Left lung (tissue), 10 donors: Measurements from ENCODE around the gene SEC14L6. TPM values are rescaled to one million over a fixed set of nuclear protein-coding genes. Genes with fewer than 3 reads are reported as not detected.

Experiments
- ATAC-seq: fragments of 200-7000 bp; cut with Tn5 transposase; one replicate; pipeline ENCODE4 v1.9.1; 2020; ENCODE audit warnings: moderate library complexity
- DNase-seq, 4 donors: peaks; one replicate each; pipeline ENCODE4 v3.0.0-alpha.2; 2013 to 2020
- H3K27ac ChIP-seq, 2 donors: fragments of 200-600 bp; sonication (generic) in 1 of 2; one replicate each; pipeline versions ENCODE4 v1.5.0 to v1.8.0; 2020 to 2021
- H3K27me3 ChIP-seq, 2 donors: fragments of 200-600 bp; sonication (generic) in 1 of 2; one replicate each; pipeline versions ENCODE4 v1.5.0 to v1.8.0; 2020 to 2021
- H3K36me3 ChIP-seq, 2 donors: fragments of 200-600 bp; sonication (generic) in 1 of 2; one replicate each; pipeline versions ENCODE4 v1.5.0 to v1.8.0; 2020 to 2021
- H3K4me1 ChIP-seq, 2 donors: fragments of 200-600 bp; one replicate each; pipeline ENCODE4 v1.8.0; 2021
- H3K4me3 ChIP-seq, 2 donors: fragments of 200-600 bp; sonication (generic) in 1 of 2; one replicate each; pipeline versions ENCODE4 v1.5.0 to v1.8.0; 2020 to 2021; ENCODE audit warnings: mild to moderate bottlenecking in 1 of 2
- H3K9me3 ChIP-seq, 2 donors: fragments of 200-600 bp; sonication (generic) in 1 of 2; one replicate each; pipeline versions ENCODE4 v1.5.0 to v1.8.0; 2020 to 2021
- CTCF ChIP-seq, 2 donors: fragments of 200-600 bp; sonication (generic) in 1 of 2; IDR thresholded peaks; one replicate each; pipeline versions ENCODE4 v1.5.0 to v1.8.0; 2021; ENCODE audit warnings: antibody characterized with exemption in 2 of 2
- intact Hi-C, 2 donors: fragments of 100-400 bp; cut with DNase I; formaldehyde crosslinking; loops; one replicate each; pipeline versions ENCODE4 v1.11.2 to v1.14.2; 2022
- polyA plus RNA-seq, 6 donors: library from polyadenylated mRNA; unstranded; fragments of 120-200 nt; gene quantifications; one replicate each; pipeline ENCODE4 v1.2.1, GENCODE V29; 2013; ENCODE audit not compliant: insufficient read length in 6 of 6
- total RNA-seq, 2 donors: library from RNA; stranded (reverse); fragmentation: NEBNext Ultra II Directional; extraction: Animal tissue kit (Norgen Biotek cat#: 25700); gene quantifications; one replicate each; pipeline ENCODE4 v1.2.1, GENCODE V29; 2021
- donor health status: DM: no; HTN: yes; CAD: no.
- donor health status: DM: no; HTN: no; CAD: no.

SEC14L6 gene
- total and polyA plus RNA-seq, 8 donors = 2.0 to 9.1 (median 3.0) TPM

- H3K36me3 ChIP-seq = peaks cover 0 to 82% of the 10 kb centered on the region in 2 donors
- no peaks in the 10 kb centered on the region for H3K9me3 ChIP-seq
- no peak overlapping the region for H3K4me3 ChIP-seq
- intact Hi-C loops = no loop called here
- H3K4me1 ChIP-seq = peaks cover 8 to 16% of the 10 kb centered on the region in 2 donors
- no peaks in the 10 kb centered on the region for H3K27me3 ChIP-seq
- ATAC-seq (no peak), DNase-seq (no peak)
- no peak for TF ChIP-seq CTCF (IDR thresholded peaks at IDR 0.05)
- no peak overlapping the region for H3K27ac ChIP-seq
Observed at GRCh38 chr22:30586414-30586813, 39.9 kb upstream of the SEC14L6 start.

GRCh38 chr22:30584441-30584840 lies 37.9 kb upstream of the SEC14L6 start:
- no peak overlapping the region for H3K4me3 ChIP-seq
- TF ChIP-seq CTCF (IDR thresholded peaks at IDR 0.05) = no peak
- H3K27ac ChIP-seq = no peak overlapping the region
- ATAC-seq (no peak), DNase-seq (no peak)
- no peaks in the 10 kb centered on the region for H3K9me3 ChIP-seq
- H3K27me3 ChIP-seq = no peaks in the 10 kb centered on the region
- peaks cover 5 to 100% of the 10 kb centered on the region in 2 donors for H3K36me3 ChIP-seq
- H3K4me1 ChIP-seq = no peaks in the 10 kb centered on the region
- intact Hi-C loops = no loop called here

- TF ChIP-seq CTCF (IDR thresholded peaks at IDR 0.05) = no peak
Observed at GRCh38 chr22:30582788-30583545, 36.4 kb upstream of the SEC14L6 start.

DNA sequence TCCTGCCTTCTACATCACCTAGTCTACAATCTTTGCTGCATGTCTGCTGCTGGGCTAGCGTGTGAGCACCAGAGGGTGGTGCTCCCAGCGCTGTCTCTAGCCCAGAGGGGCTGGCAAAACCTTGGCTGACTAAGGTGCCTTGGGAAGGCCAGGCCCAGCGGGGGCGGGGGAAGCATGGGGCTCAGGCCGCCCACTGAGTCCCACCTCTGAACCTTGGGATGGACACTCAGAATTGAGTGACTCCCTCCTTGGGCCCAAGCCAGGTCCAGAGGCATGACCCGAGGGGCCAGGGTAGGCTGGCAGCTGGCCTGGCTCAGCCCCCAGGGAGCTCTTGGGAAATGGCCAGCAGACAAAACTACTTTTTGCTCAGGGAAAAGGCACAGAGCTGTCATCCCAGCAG lies 35.5 kb upstream of the SEC14L6 start:
- H3K4me1 ChIP-seq = no peaks in the 10 kb centered on the region
- DNase-seq (no peak), ATAC-seq (no peak)
- TF ChIP-seq CTCF (IDR thresholded peaks at IDR 0.05) = no peak
- H3K27me3 ChIP-seq = no peaks in the 10 kb centered on the region
- intact Hi-C loops = no loop called here
- H3K27ac ChIP-seq = no peak overlapping the region
- H3K36me3 ChIP-seq = peaks cover 5 to 100% of the 10 kb centered on the region in 2 donors
- no peak overlapping the region for H3K4me3 ChIP-seq
- H3K9me3 ChIP-seq = no peaks in the 10 kb centered on the region

More at GRCh38 chr22:30582788-30583545, 36.4 kb upstream of the SEC14L6 start:
- no peaks in the 10 kb centered on the region for H3K4me1 ChIP-seq
- DNase-seq = no peak
- no peaks in the 10 kb centered on the region for H3K9me3 ChIP-seq
- H3K36me3 ChIP-seq = peaks cover 5 to 100% of the 10 kb centered on the region in 2 donors
- no peak overlapping the region for H3K4me3 ChIP-seq
- intact Hi-C loops = no loop called here
- H3K27me3 ChIP-seq = no peaks in the 10 kb centered on the region
- no peak for ATAC-seq
- no peak overlapping the region for H3K27ac ChIP-seq

GRCh38 chr22:30580896-30581295 lies 34.4 kb upstream of the SEC14L6 start:
- DNase-seq = no peak
- no peak for TF ChIP-seq CTCF (IDR thresholded peaks at IDR 0.05)
- Histone ChIP-seq H3K4me3 (no peak overlapping the region), H3K27ac (no peak overlapping the region), H3K27me3 (no peaks in the 10 kb centered on the region), H3K4me1 (no peaks in the 10 kb centered on the region), H3K9me3 (no peaks in the 10 kb centered on the region), H3K36me3 (peaks cover 5 to 100% of the 10 kb centered on the region in 2 donors)
- intact Hi-C loops = no loop called here
- ATAC-seq = no peak
